Neural cell (in vitro differentiated cells): ENCODE measurements around the gene SQSTM1. TPM values are rescaled to one million over a fixed set of nuclear protein-coding genes. Genes with fewer than 3 reads are reported as not detected.

Source experiments
- H2AFZ ChIP-seq: fragments of 200-600, 300-800 bp; sonication (generic), shearing (Covaris generic); 2 replicates; pipeline ENCODE4 v1.6.0; 2014; ENCODE audit warnings: low read depth, mild to moderate bottlenecking, antibody characterized with exemption, low read length, moderate library complexity
- H3F3A ChIP-seq: fragments of 200-600 bp; shearing (Covaris generic); 2 replicates; pipeline ENCODE4 v1.6.1; 2016; ENCODE audit warnings: mild to moderate bottlenecking, moderate library complexity, mixed read lengths, antibody characterized with exemption, low read length; ENCODE audit not compliant: insufficient read depth, poor library complexity, severe bottlenecking
- H3K27ac ChIP-seq: fragments of 200-600, 300-800 bp; sonication (generic), shearing (Covaris generic); 2 replicates; pipeline ENCODE4 v1.5.1; 2014; ENCODE audit warnings: mild to moderate bottlenecking, low read length, moderate library complexity
- H3K27me3 ChIP-seq: fragments of 300-800, 200-600 bp; sonication (generic), shearing (Covaris generic); 2 replicates; pipeline ENCODE4 v1.6.0; 2014; ENCODE audit warnings: mild to moderate bottlenecking, low read depth, low read length, moderate library complexity; ENCODE audit not compliant: insufficient read depth
- H3K36me3 ChIP-seq: fragments of 300-800, 200-600 bp; sonication (generic), shearing (Covaris generic); 2 replicates; pipeline ENCODE4 v1.5.1; 2014; ENCODE audit warnings: mild to moderate bottlenecking, antibody characterized with exemption, low read length, moderate library complexity; ENCODE audit not compliant: insufficient read depth
- H3K4me2 ChIP-seq: fragments of 300-800, 200-600 bp; sonication (generic), shearing (Covaris generic); 2 replicates; pipeline ENCODE4 v1.6.0; 2014; ENCODE audit warnings: mild to moderate bottlenecking, low read length
- H3K4me3 ChIP-seq: fragments of 300-800, 200-600 bp; sonication (generic), shearing (Covaris generic); 2 replicates; pipeline ENCODE4 v1.5.1; 2014; ENCODE audit warnings: mild to moderate bottlenecking, low read length, moderate library complexity
- H3K79me2 ChIP-seq: fragments of 200-600 bp; shearing (Covaris generic); replicated peaks from 2 replicates; pipeline ENCODE4 v1.6.0; 2014; ENCODE audit warnings: mild to moderate bottlenecking, low read length, moderate library complexity; ENCODE audit not compliant: insufficient read depth
- H3K9ac ChIP-seq: fragments of 300-800, 200-600 bp; sonication (generic), shearing (Covaris generic); 2 replicates; pipeline ENCODE4 v1.6.1; 2016; ENCODE audit warnings: mild to moderate bottlenecking, low read length, mixed read lengths
- H3K9me2 ChIP-seq: fragments of 200-600 bp; shearing (Covaris generic); 2 replicates; pipeline ENCODE4 v1.6.1; 2016; ENCODE audit warnings: mild to moderate bottlenecking, low read length, mixed read lengths; ENCODE audit not compliant: insufficient read depth
- H3K9me3 ChIP-seq: fragments of 200-600, 300-800 bp; sonication (generic), shearing (Covaris generic); 2 replicates; pipeline ENCODE4 v1.6.1; 2016; ENCODE audit warnings: mild to moderate bottlenecking, mixed run types, low read length, moderate library complexity, mixed read lengths
- H4K20me1 ChIP-seq: fragments of 200-600 bp; shearing (Covaris generic); 2 replicates; pipeline ENCODE4 v1.6.1; 2016; ENCODE audit warnings: mild to moderate bottlenecking, mixed run types; ENCODE audit not compliant: insufficient read depth
- CTCF ChIP-seq: fragments of 450-650 bp; IDR thresholded peaks from 2 replicates; pipeline ENCODE4 v1.5.1; 2014; ENCODE audit warnings: antibody characterized with exemption, mild to moderate bottlenecking, moderate library complexity; ENCODE audit not compliant: poor library complexity, severe bottlenecking
- EP300 ChIP-seq: fragments of 450-650 bp; conservative IDR thresholded peaks from 2 replicates; pipeline ENCODE4 v1.6.1; 2014; ENCODE audit warnings: antibody characterized with exemption, mild to moderate bottlenecking, moderate library complexity; ENCODE audit not compliant: poor library complexity, severe bottlenecking
- EZH2 ChIP-seq: fragments of 200-600, 300-800 bp; shearing (Covaris generic), sonication (generic); IDR thresholded peaks from 2 replicates; pipeline ENCODE4 v1.6.1; 2014; ENCODE audit warnings: antibody characterized with exemption, low read length, borderline replicate concordance, mild to moderate bottlenecking; ENCODE audit not compliant: insufficient read depth, poor library complexity, severe bottlenecking
- MXI1 ChIP-seq: fragments of 450-650 bp; conservative IDR thresholded peaks from 2 replicates; pipeline ENCODE4 v1.6.1; 2014; ENCODE audit warnings: antibody characterized with exemption, mild to moderate bottlenecking; ENCODE audit not compliant: poor library complexity, severe bottlenecking
- POLR2AphosphoS5 ChIP-seq: IDR thresholded peaks from 2 replicates; pipeline ENCODE4 v1.6.1; 2012
- RAD21 ChIP-seq: fragments of 450-650 bp; conservative IDR thresholded peaks from 2 replicates; pipeline ENCODE4 v1.6.1; 2014; ENCODE audit warnings: antibody characterized with exemption, mild to moderate bottlenecking, moderate library complexity
- REST ChIP-seq: IDR thresholded peaks from 2 replicates; pipeline ENCODE4 v1.6.1; 2012; ENCODE audit warnings: borderline replicate concordance
- SMC3 ChIP-seq: fragments of 450-650 bp; conservative IDR thresholded peaks from 2 replicates; pipeline ENCODE4 v1.6.1; 2014; ENCODE audit warnings: antibody characterized with exemption, mild to moderate bottlenecking, moderate library complexity; ENCODE audit not compliant: poor library complexity
- TAF1 ChIP-seq: IDR thresholded peaks from 2 replicates; pipeline ENCODE4 v1.6.1; 2012; ENCODE audit warnings: low read depth
- polyA plus RNA-seq: library from polyadenylated mRNA; depleted of rRNA; stranded (reverse); fragments of >200 nt; gene quantifications from 2 replicates; pipeline ENCODE4 v1.2.3, GENCODE V29; 2014

Gene SQSTM1
- polyA plus RNA-seq, 1 donor from 2014 or later, result 64.5 TPM

GRCh38 chr5:179791881-179792611, 28.7 kb upstream of the SQSTM1 start:
- Histone ChIP-seq H3K36me3 (no peaks in the 10 kb centered on the region), H3K9ac (no peak overlapping the region), H2AFZ (no peak overlapping the region), H4K20me1 (no peaks in the 10 kb centered on the region), H3K4me2 (no peak overlapping the region), H3K9me3 (no peaks in the 10 kb centered on the region), H3K9me2 (no peaks in the 10 kb centered on the region), H3F3A (no peaks in the 10 kb centered on the region), H3K79me2 (no peaks in the 10 kb centered on the region), H3K4me3 (no peak overlapping the region), H3K27me3 (no peaks in the 10 kb centered on the region), H3K27ac (no peak overlapping the region)
- TF ChIP-seq CTCF, result no peak
- no peak for TF ChIP-seq RAD21
- TF ChIP-seq MXI1, result no peak
- no peak for TF ChIP-seq SMC3
- TF ChIP-seq REST, result no peak
- TF ChIP-seq POLR2AphosphoS5, result no peak
- no peak for TF ChIP-seq TAF1

- H3K79me2 ChIP-seq, result no peaks in the 10 kb centered on the region
- no peak overlapping the region for H2AFZ ChIP-seq
- no peak overlapping the region for H3K4me2 ChIP-seq
- no peak overlapping the region for H3K9ac ChIP-seq
- H3K9me2 ChIP-seq, result no peaks in the 10 kb centered on the region
- no peaks in the 10 kb centered on the region for H4K20me1 ChIP-seq
- H3K9me3 ChIP-seq, result no peaks in the 10 kb centered on the region
- H3K4me3 ChIP-seq, result no peak overlapping the region
- no peaks in the 10 kb centered on the region for H3K36me3 ChIP-seq
- no peak overlapping the region for H3K27ac ChIP-seq
- H3K27me3 ChIP-seq, result no peaks in the 10 kb centered on the region
- TF ChIP-seq EP300, result no peak
- TF ChIP-seq TAF1, result no peak
- TF ChIP-seq REST, result no peak
- TF ChIP-seq CTCF, result no peak
- no peak for TF ChIP-seq RAD21
- no peak for TF ChIP-seq EZH2
- no peak for TF ChIP-seq SMC3
- no peak for TF ChIP-seq POLR2AphosphoS5
- TF ChIP-seq MXI1, result no peak
- no peaks in the 10 kb centered on the region for H3F3A ChIP-seq
These were observed 27.9 kb upstream of the SQSTM1 start for GRCh38 chr5:179792612-179793467.
